ENCODE measurements around the gene RERE.

RERE gene

GRCh38 chr1:8817412-8818324 is at the start of gene RERE:
Gene RERE (minus strand): TSS chr1:8817640.
- no peaks in the 10 kb centered on the region for H3K27me3 ChIP-seq (ENCODE audit: control insufficient read depth in 1 of 2, insufficient read depth in 2 of 2, low read length in 2 of 2)
- H3K4me1 ChIP-seq (ENCODE audit: insufficient read depth, low read length), result peaks cover 35% of the 10 kb centered on the region
- peak within 1 kb of the TSS; percentile 93 to 99 for H3K4me3 ChIP-seq (ENCODE audit: low read depth in 1 of 2, low read length in 2 of 2)
- no peaks in the 10 kb centered on the region for H3K9me3 ChIP-seq (ENCODE audit: low read length)
- H3K9ac ChIP-seq (ENCODE audit: low read length), result peak within 1 kb of the TSS; percentile 96
- no peaks in the 10 kb centered on the region for H3K36me3 ChIP-seq (ENCODE audit: insufficient read depth, low read length)
- H3K27ac ChIP-seq (ENCODE audit: low read depth, low read length), result peak within 1 kb of the TSS; percentile 99

- no peaks in the 10 kb centered on the region for H3K27me3 ChIP-seq (ENCODE audit: control insufficient read depth in 1 of 2, insufficient read depth in 2 of 2, low read length in 2 of 2)
- no peak overlapping the region for H3K9ac ChIP-seq (ENCODE audit: low read length)
- H3K4me1 ChIP-seq (ENCODE audit: insufficient read depth, low read length), result no peaks in the 10 kb centered on the region
- no peak overlapping the region for H3K4me3 ChIP-seq (ENCODE audit: low read depth in 1 of 2, low read length in 2 of 2)
- no peak overlapping the region for H3K27ac ChIP-seq (ENCODE audit: low read depth, low read length)
- peaks cover 91% of the 10 kb centered on the region for H3K36me3 ChIP-seq (ENCODE audit: insufficient read depth, low read length)
- no peaks in the 10 kb centered on the region for H3K9me3 ChIP-seq (ENCODE audit: low read length)
Measured at GRCh38 chr1:8866792-8867415, 49.5 kb upstream of the RERE start.

GRCh38 chr1:8866173-8866791 is 48.8 kb upstream of the RERE start:
- Histone ChIP-seq H3K36me3 (ENCODE audit: insufficient read depth, low read length) (peaks cover 91% of the 10 kb centered on the region), H3K27me3 (ENCODE audit: control insufficient read depth in 1 of 2, insufficient read depth in 2 of 2, low read length in 2 of 2) (no peaks in the 10 kb centered on the region), H3K9me3 (ENCODE audit: low read length) (no peaks in the 10 kb centered on the region), H3K4me1 (ENCODE audit: insufficient read depth, low read length) (no peaks in the 10 kb centered on the region), H3K4me3 (ENCODE audit: low read depth in 1 of 2, low read length in 2 of 2) (no peak overlapping the region), H3K27ac (ENCODE audit: low read depth, low read length) (no peak overlapping the region), H3K9ac (ENCODE audit: low read length) (no peak overlapping the region)

- no peak overlapping the region for H3K4me3 ChIP-seq (ENCODE audit: low read depth in 1 of 2, low read length in 2 of 2)
- peaks cover 92% of the 10 kb centered on the region for H3K36me3 ChIP-seq (ENCODE audit: insufficient read depth, low read length)
- no peak overlapping the region for H3K9ac ChIP-seq (ENCODE audit: low read length)
- H3K27ac ChIP-seq (ENCODE audit: low read depth, low read length), result no peak overlapping the region
- no peaks in the 10 kb centered on the region for H3K27me3 ChIP-seq (ENCODE audit: control insufficient read depth in 1 of 2, insufficient read depth in 2 of 2, low read length in 2 of 2)
- no peaks in the 10 kb centered on the region for H3K4me1 ChIP-seq (ENCODE audit: insufficient read depth, low read length)
- H3K9me3 ChIP-seq (ENCODE audit: low read length), result no peaks in the 10 kb centered on the region
Measured at GRCh38 chr1:8864713-8865344, 47.4 kb upstream of the RERE start.

- no peaks in the 10 kb centered on the region for H3K27me3 ChIP-seq (ENCODE audit: control insufficient read depth in 1 of 2, insufficient read depth in 2 of 2, low read length in 2 of 2)
- no peak overlapping the region for H3K9ac ChIP-seq (ENCODE audit: low read length)
- H3K9me3 ChIP-seq (ENCODE audit: low read length), result no peaks in the 10 kb centered on the region
- peaks cover 85% of the 10 kb centered on the region for H3K36me3 ChIP-seq (ENCODE audit: insufficient read depth, low read length)
- H3K4me1 ChIP-seq (ENCODE audit: insufficient read depth, low read length), result peaks cover 6% of the 10 kb centered on the region
- no peak overlapping the region for H3K4me3 ChIP-seq (ENCODE audit: low read depth in 1 of 2, low read length in 2 of 2)
- no peak overlapping the region for H3K27ac ChIP-seq (ENCODE audit: low read depth, low read length)
Measured at GRCh38 chr1:8863794-8864233, 46.4 kb upstream of the RERE start.

- Histone ChIP-seq H3K9me3 (ENCODE audit: low read length) (no peaks in the 10 kb centered on the region), H3K4me1 (ENCODE audit: insufficient read depth, low read length) (peaks cover 12% of the 10 kb centered on the region), H3K36me3 (ENCODE audit: insufficient read depth, low read length) (peaks cover 82% of the 10 kb centered on the region), H3K27me3 (ENCODE audit: control insufficient read depth in 1 of 2, insufficient read depth in 2 of 2, low read length in 2 of 2) (no peaks in the 10 kb centered on the region), H3K9ac (ENCODE audit: low read length) (no peak overlapping the region), H3K4me3 (ENCODE audit: low read depth in 1 of 2, low read length in 2 of 2) (no peak overlapping the region), H3K27ac (ENCODE audit: low read depth, low read length) (no peak overlapping the region)
Measured at GRCh38 chr1:8863138-8863537, 45.7 kb upstream of the RERE start.

- no peaks in the 10 kb centered on the region for H3K9me3 ChIP-seq (ENCODE audit: low read length)
- H3K4me3 ChIP-seq (ENCODE audit: low read depth in 1 of 2, low read length in 2 of 2), result no peak overlapping the region
- no peaks in the 10 kb centered on the region for H3K27me3 ChIP-seq (ENCODE audit: control insufficient read depth in 1 of 2, insufficient read depth in 2 of 2, low read length in 2 of 2)
- peaks cover 76% of the 10 kb centered on the region for H3K36me3 ChIP-seq (ENCODE audit: insufficient read depth, low read length)
- peaks cover 16% of the 10 kb centered on the region for H3K4me1 ChIP-seq (ENCODE audit: insufficient read depth, low read length)
- H3K9ac ChIP-seq (ENCODE audit: low read length), result no peak overlapping the region
- no peak overlapping the region for H3K27ac ChIP-seq (ENCODE audit: low read depth, low read length)
Measured at GRCh38 chr1:8862528-8862927, 45.1 kb upstream of the RERE start.

- Histone ChIP-seq H3K27ac (ENCODE audit: low read depth, low read length) (no peak overlapping the region), H3K9me3 (ENCODE audit: low read length) (no peaks in the 10 kb centered on the region), H3K36me3 (ENCODE audit: insufficient read depth, low read length) (peaks cover 63% of the 10 kb centered on the region), H3K4me3 (ENCODE audit: low read depth in 1 of 2, low read length in 2 of 2) (no peak overlapping the region), H3K27me3 (ENCODE audit: control insufficient read depth in 1 of 2, insufficient read depth in 2 of 2, low read length in 2 of 2) (no peaks in the 10 kb centered on the region), H3K9ac (ENCODE audit: low read length) (no peak overlapping the region), H3K4me1 (ENCODE audit: insufficient read depth, low read length) (peaks cover 16% of the 10 kb centered on the region)
Measured at GRCh38 chr1:8860738-8861516, 43.5 kb upstream of the RERE start.

- Histone ChIP-seq H3K27ac (ENCODE audit: low read depth, low read length) (no peak overlapping the region), H3K9me3 (ENCODE audit: low read length) (no peaks in the 10 kb centered on the region), H3K4me1 (ENCODE audit: insufficient read depth, low read length) (peaks cover 16% of the 10 kb centered on the region), H3K27me3 (ENCODE audit: control insufficient read depth in 1 of 2, insufficient read depth in 2 of 2, low read length in 2 of 2) (no peaks in the 10 kb centered on the region), H3K9ac (ENCODE audit: low read length) (no peak overlapping the region), H3K36me3 (ENCODE audit: insufficient read depth, low read length) (peaks cover 45% of the 10 kb centered on the region), H3K4me3 (ENCODE audit: low read depth in 1 of 2, low read length in 2 of 2) (no peak overlapping the region)
Measured at GRCh38 chr1:8858888-8859706, 41.7 kb upstream of the RERE start.

GRCh38 chr1:8858112-8858668 is 40.8 kb upstream of the RERE start:
- H3K36me3 ChIP-seq (ENCODE audit: insufficient read depth, low read length), result peaks cover 36% of the 10 kb centered on the region
- H3K9ac ChIP-seq (ENCODE audit: low read length), result no peak overlapping the region
- no peak overlapping the region for H3K27ac ChIP-seq (ENCODE audit: low read depth, low read length)
- no peaks in the 10 kb centered on the region for H3K9me3 ChIP-seq (ENCODE audit: low read length)
- H3K4me3 ChIP-seq (ENCODE audit: low read depth in 1 of 2, low read length in 2 of 2), result no peak overlapping the region
- no peaks in the 10 kb centered on the region for H3K27me3 ChIP-seq (ENCODE audit: control insufficient read depth in 1 of 2, insufficient read depth in 2 of 2, low read length in 2 of 2)
- H3K4me1 ChIP-seq (ENCODE audit: insufficient read depth, low read length), result peaks cover 16% of the 10 kb centered on the region

Measured in muscle layer of colon (tissue), 2 donors.